BLaER1 (cell line): ENCODE measurements around the gene COQ8A.

Experiments
- H3K27ac ChIP-seq: shearing (Covaris generic); formaldehyde crosslinking; 2 replicates; pipeline ENCODE4 v1.8.1; 2022
- H3K27me3 ChIP-seq: shearing (Covaris generic); formaldehyde crosslinking; 2 replicates; pipeline ENCODE4 v1.8.1; 2022
- H3K36me3 ChIP-seq: shearing (Covaris generic); formaldehyde crosslinking; 2 replicates; pipeline ENCODE4 v1.8.1; 2022
- H3K4me1 ChIP-seq: shearing (Covaris generic); formaldehyde crosslinking; 2 replicates; pipeline ENCODE4 v1.8.1; 2022
- H3K4me2 ChIP-seq: shearing (Covaris generic); formaldehyde crosslinking; 2 replicates; pipeline ENCODE4 v1.8.1; 2022
- H3K4me3 ChIP-seq: shearing (Covaris generic); formaldehyde crosslinking; 2 replicates; pipeline ENCODE4 v1.8.1; 2022
- H3K9ac ChIP-seq: shearing (Covaris generic); formaldehyde crosslinking; 2 replicates; pipeline ENCODE4 v1.8.1; 2022
- H3K9me3 ChIP-seq: shearing (Covaris generic); formaldehyde crosslinking; 2 replicates; pipeline ENCODE4 v1.8.1; 2022
- H4K20me1 ChIP-seq: shearing (Covaris generic); formaldehyde crosslinking; 2 replicates; pipeline ENCODE4 v1.8.1; 2022
- Cebpa-rat ChIP-seq: shearing (Covaris generic); IDR thresholded peaks from 2 replicates; pipeline ENCODE4 v1.8.1; 2022

Gene COQ8A

DNA sequence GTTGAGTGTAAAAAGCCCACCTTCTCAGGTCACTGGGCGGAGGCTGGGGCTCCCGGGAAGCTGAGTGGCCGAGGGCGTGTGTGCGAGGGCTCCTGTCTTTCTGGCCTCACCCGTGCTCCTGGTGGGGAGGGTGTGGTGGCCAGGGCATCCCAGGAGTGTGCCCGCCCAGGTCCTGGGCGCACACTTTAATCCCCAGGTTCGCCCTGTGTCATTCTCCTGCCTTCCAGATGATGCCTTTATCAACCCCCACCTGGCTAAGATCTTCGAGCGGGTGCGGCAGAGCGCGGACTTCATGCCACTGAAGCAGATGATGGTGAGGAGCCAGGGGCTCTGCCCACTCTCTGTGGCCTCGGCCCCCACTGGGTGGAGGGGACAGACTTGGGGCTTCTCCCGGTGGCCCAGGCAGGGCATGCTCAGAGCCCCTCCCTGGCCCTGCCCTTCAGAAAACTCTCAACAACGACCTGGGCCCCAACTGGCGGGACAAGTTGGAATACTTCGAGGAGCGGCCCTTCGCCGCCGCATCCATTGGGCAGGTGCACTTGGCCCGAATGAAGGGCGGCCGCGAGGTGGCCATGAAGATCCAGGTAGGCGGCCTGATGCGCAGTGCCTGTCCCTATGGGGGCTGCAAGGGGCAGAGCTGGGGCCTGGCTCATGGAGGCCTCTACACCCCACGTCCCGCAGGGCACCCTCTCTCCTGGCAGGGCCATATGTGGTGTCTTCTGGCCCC, 42.5 kb downstream of the COQ8A start:
- no peak for TF ChIP-seq Cebpa-rat
- Histone ChIP-seq H4K20me1 (peaks cover 18% of the 10 kb centered on the region; the same call in 1 of the 2 replicates), H3K9me3 (no peaks in the 10 kb centered on the region), H3K36me3 (peaks cover 100% of the 10 kb centered on the region), H3K27ac (no peak overlapping the region), H3K27me3 (no peaks in the 10 kb centered on the region), H3K4me3 (no peak overlapping the region), H3K9ac (no peak overlapping the region), H3K4me1 (no peaks in the 10 kb centered on the region), H3K4me2 (no peak overlapping the region)

DNA sequence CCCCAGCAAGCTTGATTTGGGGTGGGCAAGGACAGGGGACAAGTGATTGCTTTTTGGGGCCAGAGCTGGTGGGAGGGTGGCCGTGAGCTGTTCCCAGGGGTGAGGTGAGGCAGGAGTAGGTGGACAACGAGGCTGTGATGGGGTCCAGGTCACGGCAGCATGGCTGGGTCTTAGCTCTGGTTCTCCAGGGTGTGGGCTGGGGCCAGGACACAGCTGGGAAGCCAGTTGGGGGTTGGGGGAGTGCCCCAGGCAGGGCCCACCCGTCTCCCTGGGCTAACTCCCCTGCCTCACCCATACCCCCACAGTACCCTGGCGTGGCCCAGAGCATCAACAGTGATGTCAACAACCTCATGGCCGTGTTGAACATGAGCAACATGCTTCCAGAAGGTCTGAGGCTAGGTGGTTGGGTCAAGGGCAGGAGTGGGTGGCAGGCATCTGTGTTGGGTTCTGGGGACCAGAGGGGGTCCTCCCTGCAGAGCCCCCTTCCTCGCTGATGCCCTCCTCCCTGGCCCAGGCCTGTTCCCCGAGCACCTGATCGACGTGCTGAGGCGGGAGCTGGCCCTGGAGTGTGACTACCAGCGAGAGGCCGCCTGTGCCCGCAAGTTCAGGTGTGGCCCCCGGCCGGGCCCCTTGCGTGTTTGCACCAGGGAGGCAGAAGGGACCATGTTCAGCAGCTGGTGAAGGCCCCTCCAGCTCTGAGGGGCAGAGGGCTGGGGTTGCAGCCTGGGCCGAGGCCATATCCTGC, 43.3 kb downstream of the COQ8A start:
- H4K20me1 ChIP-seq, result peaks cover 18% of the 10 kb centered on the region; the same call in 1 of the 2 replicates
- H3K4me3 ChIP-seq, result no peak overlapping the region
- no peaks in the 10 kb centered on the region for H3K27me3 ChIP-seq
- peaks cover 5% of the 10 kb centered on the region for H3K4me1 ChIP-seq
- H3K9me3 ChIP-seq, result no peaks in the 10 kb centered on the region
- no peak overlapping the region for H3K9ac ChIP-seq
- no peak for TF ChIP-seq Cebpa-rat
- H3K27ac ChIP-seq, result peak overlapping the region; percentile 13; the same call in 1 of the 2 replicates
- H3K4me2 ChIP-seq, result no peak overlapping the region
- H3K36me3 ChIP-seq, result peaks cover 100% of the 10 kb centered on the region

DNA sequence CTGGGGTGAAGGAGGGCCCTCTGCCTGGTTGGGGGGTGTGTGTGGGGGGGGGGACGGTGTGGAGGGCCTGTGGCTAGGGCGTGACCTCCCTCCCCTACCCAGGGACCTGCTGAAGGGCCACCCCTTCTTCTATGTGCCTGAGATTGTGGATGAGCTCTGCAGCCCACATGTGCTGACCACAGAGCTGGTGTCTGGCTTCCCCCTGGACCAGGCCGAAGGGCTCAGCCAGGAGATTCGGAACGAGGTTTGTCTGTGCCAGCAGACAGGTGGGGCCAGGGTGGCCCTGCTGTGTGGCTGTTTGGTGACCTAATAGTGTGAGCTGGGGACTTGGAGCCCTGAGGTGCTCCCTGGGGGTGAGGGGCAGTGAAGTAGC, 43.9 kb downstream of the COQ8A start:
- no peak for TF ChIP-seq Cebpa-rat
- H3K4me1 ChIP-seq, result peaks cover 11% of the 10 kb centered on the region
- H3K4me2 ChIP-seq, result no peak overlapping the region
- H3K27me3 ChIP-seq, result no peaks in the 10 kb centered on the region
- H3K9ac ChIP-seq, result no peak overlapping the region
- H3K27ac ChIP-seq, result peak overlapping the region; percentile 13; the same call in 1 of the 2 replicates
- peaks cover 18% of the 10 kb centered on the region; the same call in 1 of the 2 replicates for H4K20me1 ChIP-seq
- H3K9me3 ChIP-seq, result no peaks in the 10 kb centered on the region
- peaks cover 96% of the 10 kb centered on the region for H3K36me3 ChIP-seq
- H3K4me3 ChIP-seq, result no peak overlapping the region

DNA sequence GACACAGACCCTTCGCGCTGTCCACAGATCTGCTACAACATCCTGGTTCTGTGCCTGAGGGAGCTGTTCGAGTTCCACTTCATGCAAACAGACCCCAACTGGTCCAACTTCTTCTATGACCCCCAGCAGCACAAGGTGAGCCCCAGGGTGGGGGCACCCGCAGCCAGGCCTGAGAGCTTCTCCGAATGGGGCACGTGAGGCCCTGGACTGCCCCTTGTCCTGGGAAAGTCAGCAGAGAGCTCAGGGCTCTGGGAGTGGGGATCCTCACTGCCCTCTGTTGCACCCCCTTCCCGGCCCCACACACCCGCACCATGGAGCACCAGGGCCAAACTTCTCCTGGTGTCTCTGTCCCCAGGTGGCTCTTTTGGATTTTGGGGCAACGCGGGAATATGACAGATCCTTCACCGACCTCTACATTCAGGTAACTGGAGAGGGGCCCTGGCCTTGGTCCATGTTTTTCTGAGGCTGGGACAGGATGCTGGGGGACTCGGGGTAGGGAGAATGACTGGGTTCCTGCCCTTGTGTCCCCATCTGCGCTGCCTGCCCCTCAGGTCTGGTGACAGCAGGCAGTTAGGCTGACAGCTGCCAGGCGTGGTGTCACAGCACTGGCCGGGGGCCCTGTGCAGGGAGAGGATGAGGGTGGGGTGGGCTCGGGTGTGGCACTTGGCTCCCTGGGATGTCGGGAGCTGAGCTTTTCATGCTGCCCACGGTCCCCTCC, 44.6 kb downstream of the COQ8A start:
- peaks cover 18% of the 10 kb centered on the region; the same call in 1 of the 2 replicates for H4K20me1 ChIP-seq
- TF ChIP-seq Cebpa-rat, result no peak
- H3K27ac ChIP-seq, result peak overlapping the region; percentile 13; the same call in 1 of the 2 replicates
- no peaks in the 10 kb centered on the region for H3K9me3 ChIP-seq
- no peak overlapping the region for H3K4me2 ChIP-seq
- H3K9ac ChIP-seq, result no peak overlapping the region
- H3K36me3 ChIP-seq, result peaks cover 89% of the 10 kb centered on the region
- peaks cover 18% of the 10 kb centered on the region for H3K4me1 ChIP-seq
- H3K27me3 ChIP-seq, result no peaks in the 10 kb centered on the region
- H3K4me3 ChIP-seq, result no peak overlapping the region

DNA sequence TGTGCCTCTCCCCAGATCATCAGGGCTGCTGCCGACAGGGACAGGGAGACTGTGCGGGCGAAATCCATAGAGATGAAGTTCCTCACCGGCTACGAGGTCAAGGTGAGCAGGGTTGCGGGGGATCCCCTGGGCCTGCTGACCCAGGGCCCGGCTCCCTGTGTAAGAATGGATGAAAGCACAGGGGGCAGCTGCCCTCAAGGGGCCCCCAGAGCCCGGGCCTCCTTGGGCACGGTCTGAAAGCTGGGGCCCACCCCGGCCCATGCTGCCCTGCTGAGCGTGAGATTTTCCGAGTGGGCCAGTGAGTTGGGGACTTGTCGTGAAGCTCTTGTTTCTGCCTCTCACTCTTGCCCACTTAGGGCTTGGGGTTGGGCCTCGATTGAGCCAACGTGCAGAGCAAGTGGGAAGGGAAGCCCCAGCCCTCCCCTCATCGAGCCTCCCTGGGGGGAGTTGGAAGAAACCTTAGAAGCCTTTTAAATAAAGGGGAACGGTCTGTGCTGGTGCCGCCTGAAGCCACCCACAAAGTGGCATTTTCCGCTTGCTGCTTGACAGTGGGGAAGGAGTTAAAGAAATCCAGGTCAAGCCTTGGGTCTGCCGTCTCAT, 45.2 kb downstream of the COQ8A start:
- H3K4me1 ChIP-seq, result peaks cover 25% of the 10 kb centered on the region
- no peaks in the 10 kb centered on the region for H3K9me3 ChIP-seq
- H3K36me3 ChIP-seq, result peaks cover 83% of the 10 kb centered on the region
- H3K4me3 ChIP-seq, result no peak overlapping the region
- TF ChIP-seq Cebpa-rat, result no peak
- H3K9ac ChIP-seq, result no peak overlapping the region
- H3K27me3 ChIP-seq, result no peaks in the 10 kb centered on the region
- H3K27ac ChIP-seq, result no peak overlapping the region
- H3K4me2 ChIP-seq, result no peak overlapping the region
- H4K20me1 ChIP-seq, result peaks cover 17% of the 10 kb centered on the region; the same call in 1 of the 2 replicates

GRCh38 chr1:226985839-226986463, 45.9 kb downstream of the COQ8A start:
- Histone ChIP-seq H3K4me1 (peaks cover 30% of the 10 kb centered on the region), H3K27me3 (no peaks in the 10 kb centered on the region), H4K20me1 (peaks cover 11% of the 10 kb centered on the region; the same call in 1 of the 2 replicates), H3K9me3 (no peaks in the 10 kb centered on the region), H3K36me3 (peaks cover 77% of the 10 kb centered on the region), H3K9ac (no peak overlapping the region), H3K4me2 (no peak overlapping the region), H3K27ac (no peak overlapping the region), H3K4me3 (no peak overlapping the region)
- TF ChIP-seq Cebpa-rat, result no peak

GRCh38 chr1:226986496-226987178, 46.5 kb downstream of the COQ8A start:
- H3K27me3 ChIP-seq, result no peaks in the 10 kb centered on the region
- no peak overlapping the region for H3K4me3 ChIP-seq
- TF ChIP-seq Cebpa-rat, result no peak
- no peak overlapping the region for H3K27ac ChIP-seq
- peaks cover 30% of the 10 kb centered on the region for H3K4me1 ChIP-seq
- no peak overlapping the region for H3K4me2 ChIP-seq
- H3K9ac ChIP-seq, result no peak overlapping the region
- no peaks in the 10 kb centered on the region for H3K9me3 ChIP-seq
- peaks cover 70% of the 10 kb centered on the region for H3K36me3 ChIP-seq
- H4K20me1 ChIP-seq, result 0 out of 2 replicates have a peak, but pooled peaks cover 4% of the 10 kb centered on the region

- Histone ChIP-seq H3K36me3 (peaks cover 65% of the 10 kb centered on the region), H3K9ac (no peak overlapping the region)
- no peak for TF ChIP-seq Cebpa-rat
Observed at GRCh38 chr1:226987179-226987536, 47.1 kb downstream of the COQ8A start.

More at GRCh38 chr1:226987179-226987536, 47.1 kb downstream of the COQ8A start:
- no peaks in the 10 kb centered on the region for H3K27me3 ChIP-seq
- H4K20me1 ChIP-seq, result no peaks in the 10 kb centered on the region
- H3K27ac ChIP-seq, result no peak overlapping the region
- peaks cover 30% of the 10 kb centered on the region for H3K4me1 ChIP-seq
- H3K4me2 ChIP-seq, result no peak overlapping the region
- H3K4me3 ChIP-seq, result no peak overlapping the region
- H3K9me3 ChIP-seq, result no peaks in the 10 kb centered on the region
